Type B pancreatic cell (in vitro differentiated cells): ENCODE data around the gene FBXW9. TPM values are rescaled to one million over a fixed set of nuclear protein-coding genes. Genes with fewer than 3 reads are reported as not detected.
A peak's percentile ranks its signal among the peaks of the same experiment; 100 is the strongest.

ENCODE experiments used
- DNase-seq: peaks from one replicate; pipeline ENCODE4 v3.0.0; 2021; ENCODE audit warnings: mixed read lengths; ENCODE audit not compliant: unreplicated experiment; ENCODE audit errors: extremely low spot score
- H3K27ac Mint-ChIP-seq: 2 replicates; pipeline ENCODE4 v1.8.0; 2021; ENCODE audit warnings: mild to moderate bottlenecking, mixed read lengths
- H3K27me3 Mint-ChIP-seq: 2 replicates; pipeline ENCODE4 v1.8.0; 2021; ENCODE audit warnings: mixed read lengths
- H3K36me3 Mint-ChIP-seq: 2 replicates; pipeline ENCODE4 v1.8.0; 2021; ENCODE audit warnings: mixed read lengths
- H3K4me1 Mint-ChIP-seq: one replicate; pipeline ENCODE4 v1.8.0; 2021; ENCODE audit warnings: mixed read lengths; ENCODE audit not compliant: unreplicated experiment
- H3K4me3 Mint-ChIP-seq: 2 replicates; pipeline ENCODE4 v1.8.0; 2021; ENCODE audit warnings: mild to moderate bottlenecking, mixed read lengths
- H3K9me3 Mint-ChIP-seq: 2 replicates; pipeline ENCODE4 v1.8.0; 2021; ENCODE audit warnings: mixed read lengths
- total RNA-seq: library from RNA; stranded (reverse); gene quantifications from 2 replicates; pipeline ENCODE4 v1.2.1, GENCODE V29; 2021; ENCODE audit warnings: low replicate concordance
- TF ChIP-seq, protein P1 (sequence below): fragments of 200-600 bp; sonication (generic); conservative IDR thresholded peaks from 2 replicates; pipeline ENCODE4 v1.5.0; 2021; ENCODE audit warnings: antibody characterized with exemption, mild to moderate bottlenecking

The FBXW9 gene
- total RNA-seq, 1 donor from 2014 or later, result 17.0 TPM

DNA sequence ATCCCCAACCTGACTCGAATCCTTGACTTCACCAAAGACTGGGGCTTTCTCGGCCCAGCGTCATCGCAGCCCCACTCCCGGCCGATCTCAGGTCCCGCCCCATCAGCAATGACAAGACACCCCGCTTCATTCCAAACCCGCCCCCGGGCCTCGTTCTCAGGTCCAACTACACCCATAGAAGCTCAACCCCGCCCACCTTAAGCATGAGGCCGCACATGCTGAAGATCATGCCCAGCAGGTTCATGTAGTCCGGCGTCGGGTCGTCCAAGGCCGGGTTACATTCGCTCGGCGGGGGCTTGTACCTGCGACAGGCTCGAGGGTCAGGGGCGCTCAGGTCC is 27.5 kb downstream of the FBXW9 start:
- Mint-ChIP-seq H3K9me3 (no peaks in the 10 kb centered on the region), H3K4me1 (peaks cover 18% of the 10 kb centered on the region), H3K27ac (peak overlapping the region; percentile 98), H3K4me3 (peak overlapping the region; percentile 99), H3K36me3 (peaks cover 9% of the 10 kb centered on the region), H3K27me3 (no peaks in the 10 kb centered on the region)
- no peak for DNase-seq
- TF ChIP-seq, protein P1, sequence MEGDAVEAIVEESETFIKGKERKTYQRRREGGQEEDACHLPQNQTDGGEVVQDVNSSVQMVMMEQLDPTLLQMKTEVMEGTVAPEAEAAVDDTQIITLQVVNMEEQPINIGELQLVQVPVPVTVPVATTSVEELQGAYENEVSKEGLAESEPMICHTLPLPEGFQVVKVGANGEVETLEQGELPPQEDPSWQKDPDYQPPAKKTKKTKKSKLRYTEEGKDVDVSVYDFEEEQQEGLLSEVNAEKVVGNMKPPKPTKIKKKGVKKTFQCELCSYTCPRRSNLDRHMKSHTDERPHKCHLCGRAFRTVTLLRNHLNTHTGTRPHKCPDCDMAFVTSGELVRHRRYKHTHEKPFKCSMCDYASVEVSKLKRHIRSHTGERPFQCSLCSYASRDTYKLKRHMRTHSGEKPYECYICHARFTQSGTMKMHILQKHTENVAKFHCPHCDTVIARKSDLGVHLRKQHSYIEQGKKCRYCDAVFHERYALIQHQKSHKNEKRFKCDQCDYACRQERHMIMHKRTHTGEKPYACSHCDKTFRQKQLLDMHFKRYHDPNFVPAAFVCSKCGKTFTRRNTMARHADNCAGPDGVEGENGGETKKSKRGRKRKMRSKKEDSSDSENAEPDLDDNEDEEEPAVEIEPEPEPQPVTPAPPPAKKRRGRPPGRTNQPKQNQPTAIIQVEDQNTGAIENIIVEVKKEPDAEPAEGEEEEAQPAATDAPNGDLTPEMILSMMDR, result no peak

DNA sequence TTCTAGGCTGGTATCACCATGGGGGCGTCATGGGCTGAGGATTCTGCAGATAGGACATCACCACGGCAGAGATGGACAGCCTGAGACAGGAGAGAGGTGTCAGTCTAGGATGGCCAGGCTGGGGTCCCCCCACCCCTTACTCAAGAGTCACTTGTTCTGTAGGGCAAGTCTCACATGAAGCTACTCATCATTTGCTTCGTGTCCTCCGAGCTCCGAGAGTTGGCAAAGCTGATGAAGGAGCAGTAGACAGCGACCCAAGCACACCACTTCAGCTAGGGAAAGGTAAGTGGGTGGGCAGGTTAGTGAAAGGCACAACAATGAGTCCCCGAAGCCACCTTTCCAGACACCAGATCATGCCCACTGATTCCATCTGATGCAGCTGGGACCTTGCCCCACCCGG is 28.1 kb downstream of the FBXW9 start:
- TF ChIP-seq, protein P1, result no peak
- Mint-ChIP-seq H3K4me3 (peak overlapping the region; percentile 99), H3K9me3 (no peaks in the 10 kb centered on the region), H3K36me3 (peaks cover 9% of the 10 kb centered on the region), H3K27me3 (no peaks in the 10 kb centered on the region), H3K27ac (peak overlapping the region; percentile 98), H3K4me1 (peaks cover 18% of the 10 kb centered on the region)
- DNase-seq, result no peak

DNA sequence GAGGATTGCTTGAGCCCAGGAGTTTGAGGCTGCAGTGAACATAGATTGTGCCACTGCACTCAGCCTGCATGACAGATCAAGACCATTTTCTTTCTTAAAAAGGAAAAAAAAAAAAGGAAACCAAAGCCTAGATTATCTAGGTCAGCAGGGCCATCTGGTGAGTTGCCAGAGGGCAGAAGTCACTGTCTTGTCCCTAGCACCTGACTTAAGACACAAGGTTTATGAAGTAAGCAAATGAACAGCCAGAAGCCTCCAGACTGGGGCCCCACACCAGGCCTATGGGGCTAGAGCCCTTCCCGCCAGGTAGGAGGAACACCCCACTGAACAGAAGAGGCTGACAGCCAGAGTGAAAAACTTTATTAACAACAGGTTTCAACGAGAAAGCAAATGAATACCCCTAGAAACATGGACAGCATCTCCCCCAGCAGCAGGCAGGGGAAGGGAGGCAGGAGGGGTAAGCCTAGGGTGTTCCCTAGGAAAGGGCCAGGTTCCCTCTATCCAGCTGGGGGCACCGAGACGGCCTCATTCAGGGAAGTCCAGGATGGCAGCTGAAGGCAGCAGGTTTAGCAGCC is 28.6 kb downstream of the FBXW9 start:
- TF ChIP-seq, protein P1, result no peak
- peaks cover 18% of the 10 kb centered on the region for H3K4me1 Mint-ChIP-seq
- H3K27me3 Mint-ChIP-seq, result no peaks in the 10 kb centered on the region
- H3K9me3 Mint-ChIP-seq, result no peaks in the 10 kb centered on the region
- H3K27ac Mint-ChIP-seq, result peak overlapping the region; percentile 98
- DNase-seq, result no peak
- H3K4me3 Mint-ChIP-seq, result peak overlapping the region; percentile 99
- H3K36me3 Mint-ChIP-seq, result peaks cover 9% of the 10 kb centered on the region

DNA sequence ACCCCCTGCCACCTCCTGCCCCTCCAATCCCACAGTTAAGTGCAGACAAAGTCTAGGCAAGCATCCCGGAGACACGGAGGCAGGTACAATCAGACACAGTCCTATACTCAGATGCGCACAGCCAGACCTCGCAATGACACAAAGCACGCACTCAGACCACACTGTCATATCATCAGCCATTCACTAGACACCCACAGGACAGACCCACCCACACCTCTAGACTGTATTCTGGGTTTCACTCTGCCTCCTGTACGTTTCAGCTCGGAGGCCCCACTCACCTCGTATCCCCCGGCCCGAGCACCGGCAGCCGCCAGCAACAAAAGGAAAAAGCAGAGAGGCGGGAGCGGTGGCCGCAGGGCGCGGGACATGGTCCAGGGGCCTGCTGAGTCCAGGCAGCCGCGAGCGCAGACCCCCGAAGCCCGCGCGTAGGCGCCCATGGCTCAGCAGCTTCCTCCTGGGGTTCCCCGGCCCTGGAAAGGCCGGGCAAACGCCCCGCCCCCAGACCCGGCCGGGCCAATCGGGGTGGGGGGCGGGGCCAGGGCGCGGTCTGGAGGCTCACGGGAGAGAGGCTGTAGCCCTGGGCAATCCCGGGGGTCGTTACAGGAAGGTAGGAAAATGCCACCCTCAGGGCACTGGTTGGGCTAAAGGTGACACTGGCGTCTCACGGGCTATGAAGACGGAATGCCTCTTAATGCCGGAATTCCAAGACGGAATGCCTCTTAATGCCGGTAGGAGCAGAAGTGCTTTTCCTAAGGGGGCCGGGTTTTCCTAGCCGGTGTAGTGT is 30.0 kb downstream of the FBXW9 start, which contains the start of the genes MAN2B1 and WDR83:
MAN2B1 (minus strand) TSS at position 478 of the 784 bp plus-strand sequence; CDS start at position 437, 41 bp downstream.
WDR83 (plus strand) TSS at position 543 of the 784 bp plus-strand sequence. CDS start 2,984 bp downstream, outside the sequence.
- TF ChIP-seq, protein P1, result no peak
- Mint-ChIP-seq H3K9me3 (no peaks in the 10 kb centered on the region), H3K27ac (peak within 1 kb of the TSS; percentile 79), H3K27me3 (no peaks in the 10 kb centered on the region), H3K4me3 (peak within 1 kb of the TSS; percentile 99), H3K4me1 (peaks cover 13% of the 10 kb centered on the region), H3K36me3 (peaks cover 3% of the 10 kb centered on the region)
- DNase-seq, result peak; percentile 81

DNA sequence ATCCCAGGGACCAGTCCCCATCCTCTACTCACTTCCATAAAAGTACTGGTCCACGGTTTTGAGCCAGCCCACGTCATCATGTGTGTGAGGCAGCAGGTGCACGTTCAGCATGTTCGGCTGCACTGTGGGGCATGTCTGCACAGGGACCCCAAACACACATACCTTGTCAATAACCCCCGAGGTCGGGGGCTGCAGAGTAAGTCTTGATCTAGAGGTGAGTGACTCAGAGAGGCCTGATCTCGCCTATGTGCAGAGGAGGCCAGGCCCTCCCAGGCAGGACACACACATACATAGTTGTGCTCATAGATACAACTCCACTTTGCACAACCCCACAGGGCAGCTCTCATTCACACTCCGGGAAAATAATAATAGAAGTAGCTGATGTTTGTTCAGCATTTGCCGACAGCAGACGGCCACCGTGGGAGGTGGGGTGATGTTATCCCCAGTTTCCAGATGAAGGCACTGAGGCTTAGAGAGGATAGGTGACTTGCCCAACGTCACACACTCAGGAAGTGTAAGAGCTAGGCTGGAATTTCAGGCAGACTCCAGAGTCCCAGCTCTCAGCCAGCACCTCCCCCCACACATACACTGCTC is 30.7 kb downstream of the FBXW9 start:
- H3K36me3 Mint-ChIP-seq, result peaks cover 3% of the 10 kb centered on the region
- H3K9me3 Mint-ChIP-seq, result no peaks in the 10 kb centered on the region
- peak overlapping the region; percentile 99 for H3K4me3 Mint-ChIP-seq
- no peak for DNase-seq
- H3K27me3 Mint-ChIP-seq, result no peaks in the 10 kb centered on the region
- peaks cover 13% of the 10 kb centered on the region for H3K4me1 Mint-ChIP-seq
- TF ChIP-seq, protein P1, result no peak
- peak overlapping the region; percentile 79 for H3K27ac Mint-ChIP-seq
